MM.1S (cell line): Measurements from ENCODE around the gene SH3RF3.

Experiments used
- CTCF ChIP-seq: fragments of 300-600 bp; sonication (generic); IDR thresholded peaks from 2 replicates; pipeline ENCODE4 v1.5.1; 2016; ENCODE audit warnings: antibody characterized with exemption, low read length, mixed read lengths
- EZH2 ChIP-seq: fragments of 300-600 bp; sonication (generic); optimal IDR thresholded peaks from 2 replicates; pipeline ENCODE3; 2017; ENCODE audit warnings: low read depth, mild to moderate bottlenecking, antibody characterized with exemption, low read length, mixed read lengths
- EZH2phosphoT487 ChIP-seq: fragments of 300-600 bp; sonication (generic); IDR thresholded peaks from 2 replicates; pipeline ENCODE4 v1.6.1; 2018; ENCODE audit warnings: antibody characterized with exemption, low read length

DNA sequence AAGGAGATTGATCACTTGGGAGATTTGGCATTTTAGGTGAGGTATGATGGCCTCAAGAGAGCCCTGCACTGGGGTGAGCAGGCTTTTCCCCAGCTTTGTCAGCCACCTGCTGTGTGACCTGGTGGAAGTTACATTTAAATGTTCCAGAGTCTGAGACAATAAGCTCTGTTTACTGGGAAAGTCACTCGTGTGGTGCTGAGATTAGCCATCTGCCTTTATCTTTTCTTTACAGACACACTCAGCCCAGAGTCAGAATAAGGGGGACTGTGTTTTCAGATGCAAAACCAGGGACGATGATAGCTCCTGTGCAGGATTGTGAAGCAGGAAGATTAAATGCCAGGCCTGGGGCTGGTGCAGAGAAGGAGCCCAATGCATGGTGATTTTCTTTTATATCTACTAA lies 47.9 kb downstream of the SH3RF3 start:
- no peak for TF ChIP-seq CTCF
- TF ChIP-seq EZH2 = no peak
- no peak for TF ChIP-seq EZH2phosphoT487
